ENCODE results near the gene SOCS2. TPM values are rescaled to one million over a fixed set of nuclear protein-coding genes. Genes with fewer than 3 reads are reported as not detected.

The SOCS2 gene
- total RNA-seq, 2 donors from 2014 or later: 14.2 to 23.4 TPM

DNA sequence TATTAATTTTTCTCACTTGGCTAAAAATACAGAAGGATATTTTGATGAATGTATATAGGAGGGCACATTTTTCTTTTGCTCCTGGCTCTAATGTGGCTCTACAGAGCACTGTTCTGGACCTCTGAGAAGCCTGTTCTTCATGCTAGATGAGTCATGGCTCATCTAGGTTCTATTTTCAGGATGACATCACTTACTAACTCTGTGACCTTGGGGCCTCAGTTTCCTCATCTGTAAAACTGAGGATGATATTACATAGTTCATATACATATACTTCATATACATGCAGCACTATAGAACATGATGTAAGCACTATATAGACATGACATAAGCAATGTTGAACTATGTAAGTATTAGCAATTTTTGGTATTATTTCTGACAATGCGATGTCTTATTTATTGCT is 35.8 kb downstream of the SOCS2 start:
- TF ChIP-seq, protein P1, sequence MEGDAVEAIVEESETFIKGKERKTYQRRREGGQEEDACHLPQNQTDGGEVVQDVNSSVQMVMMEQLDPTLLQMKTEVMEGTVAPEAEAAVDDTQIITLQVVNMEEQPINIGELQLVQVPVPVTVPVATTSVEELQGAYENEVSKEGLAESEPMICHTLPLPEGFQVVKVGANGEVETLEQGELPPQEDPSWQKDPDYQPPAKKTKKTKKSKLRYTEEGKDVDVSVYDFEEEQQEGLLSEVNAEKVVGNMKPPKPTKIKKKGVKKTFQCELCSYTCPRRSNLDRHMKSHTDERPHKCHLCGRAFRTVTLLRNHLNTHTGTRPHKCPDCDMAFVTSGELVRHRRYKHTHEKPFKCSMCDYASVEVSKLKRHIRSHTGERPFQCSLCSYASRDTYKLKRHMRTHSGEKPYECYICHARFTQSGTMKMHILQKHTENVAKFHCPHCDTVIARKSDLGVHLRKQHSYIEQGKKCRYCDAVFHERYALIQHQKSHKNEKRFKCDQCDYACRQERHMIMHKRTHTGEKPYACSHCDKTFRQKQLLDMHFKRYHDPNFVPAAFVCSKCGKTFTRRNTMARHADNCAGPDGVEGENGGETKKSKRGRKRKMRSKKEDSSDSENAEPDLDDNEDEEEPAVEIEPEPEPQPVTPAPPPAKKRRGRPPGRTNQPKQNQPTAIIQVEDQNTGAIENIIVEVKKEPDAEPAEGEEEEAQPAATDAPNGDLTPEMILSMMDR (IDR thresholded peaks at IDR 0.05): no peak
- Histone ChIP-seq H3K36me3 (no peaks in the 10 kb centered on the region), H3K27ac (no peak overlapping the region), H3K9me3 (no peaks in the 10 kb centered on the region), H3K9ac (ENCODE audit: low read depth in 2 of 2, low read length in 2 of 2) (no peak overlapping the region), H3K27me3 (no peaks in the 10 kb centered on the region), H3K4me1 (no peaks in the 10 kb centered on the region), H3K4me3 (no peak overlapping the region)
- intact Hi-C loops (cut with DNase I): no loop called here
- DNase-seq: no peak

GRCh38 chr12:93609281-93610192 is 37.1 kb downstream of the SOCS2 start:
- no peak overlapping the region for H3K27ac ChIP-seq
- intact Hi-C loops (cut with DNase I): no loop called here
- no peaks in the 10 kb centered on the region for H3K27me3 ChIP-seq
- H3K9ac ChIP-seq (ENCODE audit: low read depth in 2 of 2, low read length in 2 of 2): no peak overlapping the region
- H3K4me1 ChIP-seq: no peaks in the 10 kb centered on the region
- no peak overlapping the region for H3K4me3 ChIP-seq
- TF ChIP-seq, protein P1 (IDR thresholded peaks at IDR 0.05): no peak
- no peaks in the 10 kb centered on the region for H3K36me3 ChIP-seq
- DNase-seq: no peak
- H3K9me3 ChIP-seq: no peaks in the 10 kb centered on the region

DNA sequence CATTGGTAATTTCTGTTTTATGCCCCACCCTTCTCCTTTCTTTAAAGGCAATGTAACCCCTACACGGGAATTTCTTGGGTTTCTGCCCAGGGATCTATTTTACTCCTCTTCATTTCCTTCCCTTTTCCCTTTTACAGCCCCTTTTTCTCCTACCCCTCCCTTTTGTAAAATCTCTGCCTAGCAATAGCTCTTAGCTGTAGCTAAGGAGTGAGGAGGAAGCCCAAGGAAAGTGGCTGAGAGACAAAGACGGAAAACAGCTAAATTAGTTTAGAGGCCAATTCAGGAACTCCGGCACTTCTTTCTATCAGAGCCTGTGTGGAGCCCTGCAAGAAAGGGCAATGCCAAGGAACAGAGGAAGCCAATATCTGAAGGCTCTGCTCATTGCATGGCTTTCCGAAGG is 40.3 kb downstream of the SOCS2 start:
- Histone ChIP-seq H3K4me3 (no peak overlapping the region), H3K9ac (ENCODE audit: low read depth in 2 of 2, low read length in 2 of 2) (no peak overlapping the region), H3K27me3 (no peaks in the 10 kb centered on the region), H3K36me3 (no peaks in the 10 kb centered on the region), H3K9me3 (no peaks in the 10 kb centered on the region), H3K4me1 (no peaks in the 10 kb centered on the region), H3K27ac (no peak overlapping the region)
- TF ChIP-seq, protein P1 (IDR thresholded peaks at IDR 0.05): no peak
- intact Hi-C loops (cut with DNase I): no loop called here
- DNase-seq: no peak

DNA sequence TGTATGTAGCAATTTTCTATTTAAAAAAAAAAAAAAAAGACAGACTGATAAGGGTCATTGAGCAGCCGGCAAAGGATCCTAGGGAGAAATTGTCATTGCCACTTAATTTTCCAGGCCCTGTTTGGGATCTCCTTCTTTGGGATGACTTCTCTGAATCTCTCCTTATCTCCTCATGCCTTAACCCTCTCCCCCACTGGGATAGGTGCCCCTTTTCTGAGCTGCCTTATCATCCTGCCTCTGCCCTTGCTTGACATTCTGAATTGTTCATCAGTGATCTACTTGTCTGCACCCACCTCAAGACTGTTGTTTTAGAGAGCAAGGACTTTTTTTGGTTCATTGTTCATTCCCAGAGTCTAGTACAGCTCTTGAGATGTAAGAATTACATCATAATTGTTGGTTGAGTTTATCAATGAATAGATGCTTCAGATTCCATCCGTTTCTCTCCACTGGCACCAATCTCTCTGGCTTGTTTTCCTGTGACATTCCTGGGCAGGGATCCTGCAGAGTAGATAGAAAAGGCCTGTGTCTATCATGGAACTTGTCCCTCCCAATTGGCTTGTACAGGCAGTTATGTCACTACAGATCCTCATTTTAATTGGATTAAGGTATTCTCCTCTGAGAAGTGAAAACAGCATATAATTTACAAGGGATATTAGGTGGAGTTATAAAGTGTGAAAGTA is 42.6 kb downstream of the SOCS2 start:
- intact Hi-C loops (cut with DNase I): no loop called here
- Histone ChIP-seq H3K9ac (ENCODE audit: low read depth in 2 of 2, low read length in 2 of 2) (no peak overlapping the region), H3K27me3 (no peaks in the 10 kb centered on the region), H3K4me1 (no peaks in the 10 kb centered on the region), H3K36me3 (no peaks in the 10 kb centered on the region), H3K4me3 (no peak overlapping the region), H3K9me3 (no peaks in the 10 kb centered on the region), H3K27ac (no peak overlapping the region)
- no peak for DNase-seq
- TF ChIP-seq, protein P1 (IDR thresholded peaks at IDR 0.05): no peak

- intact Hi-C loops (cut with DNase I): no loop called here
- Histone ChIP-seq H3K9me3 (no peaks in the 10 kb centered on the region), H3K9ac (ENCODE audit: low read depth in 2 of 2, low read length in 2 of 2) (no peak overlapping the region), H3K36me3 (no peaks in the 10 kb centered on the region), H3K4me1 (no peaks in the 10 kb centered on the region), H3K27ac (no peak overlapping the region), H3K27me3 (no peaks in the 10 kb centered on the region), H3K4me3 (no peak overlapping the region)
- no peak for DNase-seq
- TF ChIP-seq, protein P1 (IDR thresholded peaks at IDR 0.05): no peak
These were observed 44.2 kb downstream of the SOCS2 start for GRCh38 chr12:93616584-93617101.
